Measurements from ENCODE around the gene RNF130.

RNF130 gene

GRCh38 chr5:180088561-180088960 is 17.0 kb upstream of the RNF130 start:
- H3K4me3 ChIP-seq (IDR thresholded peaks at IDR 0.05; ENCODE audit: insufficient read depth, low read depth, low read length): no peak overlapping the region
- H3K4me1 ChIP-seq (ENCODE audit: low read depth, poor library complexity, severe bottlenecking): peaks cover 3% of the 10 kb centered on the region
- no peaks in the 10 kb centered on the region for H4K20me1 ChIP-seq (ENCODE audit: insufficient read depth)
- no peak overlapping the region for H3K9ac ChIP-seq
- H3K27ac ChIP-seq: no peak overlapping the region
- no peak overlapping the region for H3K4me2 ChIP-seq
- H3K36me3 ChIP-seq (ENCODE audit: insufficient read depth): no peaks in the 10 kb centered on the region
- H2AFZ ChIP-seq (ENCODE audit: low read depth): no peak overlapping the region
- H3K79me2 ChIP-seq (ENCODE audit: insufficient read depth, low read depth): no peaks in the 10 kb centered on the region
- TF ChIP-seq CTCF (conservative IDR thresholded peaks at IDR 0.05; ENCODE audit: low read depth, low read length): no peak
- no peaks in the 10 kb centered on the region for H3K27me3 ChIP-seq (ENCODE audit: insufficient read depth, low read depth)

GRCh38 chr5:180086816-180087399 is 15.3 kb upstream of the RNF130 start:
- H2AFZ ChIP-seq (ENCODE audit: low read depth): no peak overlapping the region
- no peak for TF ChIP-seq CTCF (conservative IDR thresholded peaks at IDR 0.05; ENCODE audit: low read depth, low read length)
- no peak overlapping the region for H3K4me2 ChIP-seq
- H3K79me2 ChIP-seq (ENCODE audit: insufficient read depth, low read depth): no peaks in the 10 kb centered on the region
- peaks cover 3% of the 10 kb centered on the region for H3K4me1 ChIP-seq (ENCODE audit: low read depth, poor library complexity, severe bottlenecking)
- H3K36me3 ChIP-seq (ENCODE audit: insufficient read depth): no peaks in the 10 kb centered on the region
- no peak overlapping the region for H3K9ac ChIP-seq
- no peaks in the 10 kb centered on the region for H4K20me1 ChIP-seq (ENCODE audit: insufficient read depth)
- H3K27me3 ChIP-seq (ENCODE audit: insufficient read depth, low read depth): no peaks in the 10 kb centered on the region
- no peak overlapping the region for H3K27ac ChIP-seq
- H3K4me3 ChIP-seq (IDR thresholded peaks at IDR 0.05; ENCODE audit: insufficient read depth, low read depth, low read length): no peak overlapping the region

- H3K79me2 ChIP-seq (ENCODE audit: insufficient read depth, low read depth): no peaks in the 10 kb centered on the region
- H3K4me1 ChIP-seq (ENCODE audit: low read depth, poor library complexity, severe bottlenecking): peaks cover 3% of the 10 kb centered on the region
- H3K4me3 ChIP-seq (IDR thresholded peaks at IDR 0.05; ENCODE audit: insufficient read depth, low read depth, low read length): no peak overlapping the region
- H3K27ac ChIP-seq: no peak overlapping the region
- TF ChIP-seq CTCF (conservative IDR thresholded peaks at IDR 0.05; ENCODE audit: low read depth, low read length): no peak
- no peaks in the 10 kb centered on the region for H3K27me3 ChIP-seq (ENCODE audit: insufficient read depth, low read depth)
- H2AFZ ChIP-seq (ENCODE audit: low read depth): no peak overlapping the region
- no peak overlapping the region for H3K9ac ChIP-seq
- no peak overlapping the region for H3K4me2 ChIP-seq
- H3K36me3 ChIP-seq (ENCODE audit: insufficient read depth): no peaks in the 10 kb centered on the region
- H4K20me1 ChIP-seq (ENCODE audit: insufficient read depth): no peaks in the 10 kb centered on the region
Observed at GRCh38 chr5:180085837-180086236, 14.3 kb upstream of the RNF130 start.

- Histone ChIP-seq H3K27me3 (ENCODE audit: insufficient read depth, low read depth) (no peaks in the 10 kb centered on the region), H3K4me1 (ENCODE audit: low read depth, poor library complexity, severe bottlenecking) (peaks cover 3% of the 10 kb centered on the region), H3K4me3 (IDR thresholded peaks at IDR 0.05; ENCODE audit: insufficient read depth, low read depth, low read length) (no peak overlapping the region), H3K79me2 (ENCODE audit: insufficient read depth, low read depth) (no peaks in the 10 kb centered on the region), H3K9ac (no peak overlapping the region), H3K4me2 (no peak overlapping the region), H3K36me3 (ENCODE audit: insufficient read depth) (no peaks in the 10 kb centered on the region), H4K20me1 (ENCODE audit: insufficient read depth) (no peaks in the 10 kb centered on the region), H3K27ac (no peak overlapping the region), H2AFZ (ENCODE audit: low read depth) (no peak overlapping the region)
- no peak for TF ChIP-seq CTCF (conservative IDR thresholded peaks at IDR 0.05; ENCODE audit: low read depth, low read length)
Observed at GRCh38 chr5:180084638-180085561, 13.3 kb upstream of the RNF130 start.

All from KMS-11 (cell line).